KBM-7 (cell line): ENCODE data around the gene CTXN3.

Experiments used
- DNase-seq: peaks from one replicate; pipeline ENCODE4 v3.0.0-alpha.2; 2015
- in situ Hi-C: fragments of 300-500 bp; cut with MboI; formaldehyde crosslinking; loops from 2 replicates; pipeline ENCODE4 v1.14.3; 2020; ENCODE audit warnings: low sequenced_read_pairs, low pct_unique_long_range_greater_than_20kb, mixed read lengths

Gene CTXN3

DNA sequence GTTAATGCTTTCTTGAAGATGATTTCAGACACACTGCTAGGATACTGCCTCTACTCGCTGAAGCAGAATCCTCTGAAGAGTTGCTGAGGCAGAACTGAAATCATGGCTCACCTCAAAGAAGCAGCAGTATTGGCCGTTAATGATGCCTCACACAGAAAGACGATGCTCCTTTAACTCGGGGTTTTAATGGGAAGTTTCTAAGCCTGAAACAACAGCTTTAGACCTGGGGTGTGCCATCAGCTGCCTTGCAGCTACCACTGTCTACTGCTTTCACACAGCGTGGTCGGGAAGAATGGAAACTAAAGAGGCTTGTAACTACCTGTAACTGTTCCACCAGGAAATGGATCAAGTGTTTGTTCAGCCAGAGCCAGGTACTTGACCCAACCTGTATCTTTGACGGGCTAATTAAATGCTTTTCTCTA, at the start of gene CTXN3:
Gene CTXN3, plus strand, starts transcription at position 65 of the 422 bp plus-strand sequence. CDS start 8,440 bp downstream, outside the sequence.
- in situ Hi-C loops: no loop called here
- no peak for DNase-seq

DNA sequence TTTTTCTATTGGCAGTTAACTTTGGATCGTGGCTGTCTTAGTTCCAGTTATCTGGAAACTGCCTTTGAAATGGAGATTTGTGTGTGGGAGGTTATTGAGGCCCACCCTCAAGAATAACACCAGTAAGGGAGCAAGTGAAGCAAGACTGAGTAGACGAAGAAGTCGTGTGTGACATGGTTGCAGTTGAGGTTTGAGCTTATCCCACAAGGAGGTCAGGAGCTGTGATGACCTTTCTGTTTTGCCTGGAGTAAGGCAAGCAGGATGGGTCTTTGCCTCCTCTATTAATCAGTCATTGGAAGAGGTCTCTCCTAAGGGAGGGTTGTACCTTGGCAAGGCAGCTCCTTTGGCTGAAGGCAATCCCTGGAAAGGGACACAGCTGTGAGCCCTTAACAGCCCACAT, 49.6 kb upstream of the CTXN3 start:
- DNase-seq: no peak
- in situ Hi-C loops: no loop called here

DNA sequence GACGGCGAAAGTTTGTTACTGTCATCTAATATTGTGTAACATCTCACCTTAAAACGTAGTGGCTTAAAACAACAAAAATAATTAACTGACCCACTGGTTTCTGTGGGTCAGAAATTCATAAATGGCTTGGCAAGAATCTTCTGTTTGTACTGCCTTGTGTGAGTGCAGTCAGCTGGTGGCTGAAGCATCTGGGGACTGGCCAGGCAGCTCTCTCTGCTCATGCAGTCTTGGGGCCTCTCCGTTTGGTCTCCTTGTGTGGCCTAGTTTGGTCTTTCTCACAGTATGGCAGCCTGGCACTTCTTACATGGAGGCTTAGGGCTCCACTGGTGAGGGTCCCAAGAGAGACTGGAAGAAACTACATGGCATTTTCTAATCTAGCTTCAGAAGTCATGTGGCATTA, 49.0 kb upstream of the CTXN3 start:
- DNase-seq: no peak

DNA sequence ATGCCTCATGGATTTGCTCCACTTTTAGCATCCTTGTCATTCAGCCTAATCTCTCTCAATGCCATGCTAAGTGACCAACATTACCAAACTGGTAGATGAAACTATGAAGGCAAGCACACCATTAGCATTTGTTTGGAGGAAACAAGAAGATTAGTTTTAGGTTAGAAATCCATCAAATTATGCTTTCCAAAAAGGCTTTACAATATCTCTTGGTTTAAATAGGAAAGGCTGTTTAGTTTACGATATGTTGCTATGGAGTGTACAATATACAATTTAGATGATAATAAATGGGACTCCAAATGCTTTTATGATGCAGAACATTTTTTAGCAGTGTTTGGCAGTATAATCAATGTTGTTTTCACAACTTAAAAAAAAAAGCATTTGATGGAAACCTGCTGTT, 47.8 kb upstream of the CTXN3 start:
- in situ Hi-C loops: no loop called here
- no peak for DNase-seq

More for the DNA sequence above, 49.0 kb upstream of the CTXN3 start:
- in situ Hi-C loops: no loop called here

GRCh38 chr5:127601601-127602000, 47.3 kb upstream of the CTXN3 start:
- DNase-seq: no peak
- in situ Hi-C loops: no loop called here

- no peak for DNase-seq
- in situ Hi-C loops: no loop called here
Observed at GRCh38 chr5:127602481-127602880, 46.4 kb upstream of the CTXN3 start.

GRCh38 chr5:127602896-127603844, 45.7 kb upstream of the CTXN3 start:
- DNase-seq: no peak
- in situ Hi-C loops: no loop called here

GRCh38 chr5:127608077-127608660, 40.7 kb upstream of the CTXN3 start:
- DNase-seq: no peak
- in situ Hi-C loops: no loop called here

DNA sequence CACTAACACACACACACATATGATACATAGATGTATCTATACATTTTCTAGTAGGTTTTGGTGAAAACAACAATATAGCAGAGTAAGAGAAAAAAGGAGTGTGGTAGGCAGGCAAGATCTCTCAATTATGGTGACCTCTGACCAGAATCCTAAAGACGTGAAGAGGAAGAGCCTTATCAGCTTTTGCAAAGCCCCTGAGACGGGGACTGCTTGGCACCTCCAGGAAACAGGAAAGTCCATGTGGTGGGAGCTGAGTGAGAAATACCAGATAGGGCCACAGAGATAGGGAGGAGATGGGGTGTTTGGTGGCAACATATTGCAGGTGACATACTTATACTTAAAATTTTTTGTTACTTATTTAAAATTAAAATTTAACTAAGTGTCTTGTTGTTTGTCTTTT, 39.9 kb upstream of the CTXN3 start:
- DNase-seq: no peak
- in situ Hi-C loops: no loop called here

GRCh38 chr5:127609957-127610356, 38.9 kb upstream of the CTXN3 start:
- DNase-seq: no peak
- in situ Hi-C loops: no loop called here

- in situ Hi-C loops: no loop called here
- no peak for DNase-seq
Observed at GRCh38 chr5:127612441-127613141, 36.3 kb upstream of the CTXN3 start.

GRCh38 chr5:127615916-127616315, 33.0 kb upstream of the CTXN3 start:
- no peak for DNase-seq
- in situ Hi-C loops: no loop called here

GRCh38 chr5:127619908-127620479, 28.9 kb upstream of the CTXN3 start:
- DNase-seq: no peak
- in situ Hi-C loops: no loop called here

DNA sequence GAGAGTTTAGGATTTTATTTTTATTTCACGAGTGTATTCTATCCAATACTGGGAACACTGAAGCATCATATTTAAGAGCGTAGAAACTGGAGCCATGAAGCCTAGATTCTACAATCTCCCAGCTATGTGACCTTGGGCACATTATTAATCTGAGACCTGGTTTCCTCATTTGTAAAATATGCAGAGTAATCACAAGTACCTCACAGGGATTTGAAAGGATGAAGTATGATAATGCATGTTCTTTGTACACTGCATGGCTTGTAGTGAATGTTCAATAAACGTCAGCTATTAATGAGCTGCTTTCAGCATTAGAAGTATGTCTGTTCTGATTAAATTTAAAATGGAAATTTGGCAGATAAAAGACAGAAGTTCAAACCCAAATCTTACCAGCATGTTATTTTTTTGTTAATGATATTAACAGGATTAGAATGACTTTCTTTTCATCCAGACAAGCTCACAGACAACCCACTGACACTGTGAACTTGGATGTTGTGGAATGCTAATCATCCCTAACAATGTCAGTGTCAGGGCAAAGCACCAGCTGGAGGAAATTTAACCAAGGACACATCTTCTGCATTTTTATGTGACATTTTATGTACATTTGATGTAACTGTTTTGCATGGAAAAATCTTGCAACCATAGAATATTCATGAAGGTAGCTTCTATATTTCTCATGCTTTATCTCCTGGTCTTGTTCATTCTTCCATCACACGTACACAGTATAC, 27.1 kb upstream of the CTXN3 start:
- in situ Hi-C loops: no loop called here
- DNase-seq: no peak

DNA sequence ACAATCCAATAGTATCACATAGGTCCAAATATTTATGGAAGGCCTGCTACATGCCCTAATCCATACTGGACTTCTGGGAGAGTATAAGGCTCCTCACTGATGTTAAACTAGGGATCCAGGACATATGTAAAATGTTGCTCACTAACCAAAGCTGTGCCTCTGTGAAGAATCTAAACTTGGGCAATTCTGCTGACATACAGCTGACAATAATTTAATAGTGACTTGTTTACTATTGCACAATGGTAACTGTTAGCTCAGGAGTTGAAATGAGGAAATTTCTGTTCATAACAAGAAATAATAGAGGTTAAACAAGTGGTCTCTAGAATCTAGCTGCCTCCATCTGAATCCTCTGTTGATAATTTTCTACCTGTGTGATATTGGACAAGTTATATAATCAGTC, 14.9 kb upstream of the CTXN3 start:
- no peak for DNase-seq
- in situ Hi-C loops: no loop called here

GRCh38 chr5:127639828-127640227, 9.1 kb upstream of the CTXN3 start:
- no peak for DNase-seq
- in situ Hi-C loops: no loop called here

GRCh38 chr5:127642949-127643348, 5.9 kb upstream of the CTXN3 start:
- DNase-seq: no peak

GRCh38 chr5:127643607-127644006, 5.3 kb upstream of the CTXN3 start:
- in situ Hi-C loops: no loop called here
- DNase-seq: no peak

More at GRCh38 chr5:127642949-127643348, 5.9 kb upstream of the CTXN3 start:
- in situ Hi-C loops: no loop called here

DNA sequence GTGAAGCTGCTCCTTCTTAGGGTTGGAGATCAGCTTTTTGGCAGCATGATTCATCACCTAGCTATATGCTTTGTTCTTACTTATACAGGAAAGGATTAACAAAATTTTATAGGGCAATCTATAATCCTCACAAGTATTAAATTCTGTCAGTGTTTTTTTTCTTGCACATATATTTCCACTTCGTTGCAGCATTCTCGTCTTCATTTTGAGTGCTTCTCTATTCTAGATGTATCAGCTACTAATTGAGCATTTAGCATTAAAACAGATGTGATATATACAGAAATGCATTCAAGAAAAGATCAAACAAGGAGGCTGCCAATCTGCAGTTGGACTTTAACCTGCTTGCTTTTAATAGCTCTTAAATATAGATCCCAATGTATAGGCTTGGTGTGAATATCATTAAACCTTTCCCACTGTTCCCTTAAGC, 3.6 kb upstream of the CTXN3 start:
- no peak for DNase-seq
- in situ Hi-C loops: no loop called here
